GM18519 (cell line): ENCODE measurements around the gene SNHG17.
"Not testable (repeated sequence)": the region's sequence is repeated elsewhere in the genome, so short reads cannot be mapped to it uniquely, and the experiment has no call there.

ENCODE experiments used
- ATAC-seq: cut with Tn5 transposase; IDR thresholded peaks from one replicate; pipeline ENCODE4 v1.9.1; 2021; ENCODE audit warnings: mild to moderate bottlenecking, moderate library complexity; ENCODE audit not compliant: unreplicated experiment, low FRiP score

SNHG17 gene

GRCh38 chr20:38447931-38448675, 13.0 kb upstream of the SNHG17 start:
- ATAC-seq: no peak

DNA sequence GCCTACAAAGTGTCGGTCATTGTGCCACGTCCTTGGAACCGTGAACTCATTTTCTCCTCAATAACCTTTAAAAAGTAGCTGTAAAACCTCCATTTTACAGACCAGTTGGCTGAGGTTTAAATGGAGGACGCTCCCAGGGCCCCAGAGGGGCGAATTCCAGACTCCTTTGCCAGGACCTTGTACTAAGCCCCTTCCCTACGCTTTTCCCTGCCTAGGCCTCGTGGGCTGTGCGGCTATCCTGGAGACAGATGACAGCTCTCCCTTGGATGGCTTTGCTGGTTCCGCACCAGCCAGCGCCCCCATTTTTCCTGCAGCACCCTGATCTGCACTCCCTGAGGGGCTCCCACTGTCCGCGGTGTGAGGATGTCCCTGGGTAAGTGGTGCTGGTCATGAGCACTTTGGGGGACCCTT, 12.1 kb upstream of the SNHG17 start:
- no peak for ATAC-seq

GRCh38 chr20:38446441-38447209, 11.5 kb upstream of the SNHG17 start:
- ATAC-seq: peak; percentile 69

DNA sequence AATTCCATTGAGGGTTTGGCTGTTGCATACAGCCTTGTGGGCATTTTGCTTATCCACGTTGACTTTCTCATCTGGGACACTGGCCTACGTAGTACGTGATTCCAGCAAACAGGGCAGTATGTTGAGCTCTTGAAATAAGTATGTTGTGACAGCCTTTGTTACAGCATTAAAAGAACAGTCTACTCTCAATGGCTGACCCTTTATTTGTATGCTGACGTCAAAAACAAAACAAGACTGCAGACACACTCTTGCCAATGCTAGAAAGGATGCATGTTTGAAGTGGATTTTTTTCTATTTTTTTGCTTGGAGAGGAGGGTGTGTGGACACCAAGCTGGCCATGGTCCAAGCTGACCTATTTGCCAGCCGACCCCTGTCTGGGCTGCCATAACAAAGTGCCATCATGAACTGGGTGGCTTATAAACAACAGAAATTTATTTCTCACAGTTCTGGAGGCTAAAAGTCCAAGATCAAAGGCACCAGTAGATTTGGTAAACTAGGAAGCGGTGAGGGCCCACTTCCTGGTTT, 10.8 kb upstream of the SNHG17 start:
- ATAC-seq: no peak

- ATAC-seq: no peak
These were observed 10.3 kb upstream of the SNHG17 start for GRCh38 chr20:38445381-38445796.

GRCh38 chr20:38441916-38442315, 6.8 kb upstream of the SNHG17 start:
- no peak for ATAC-seq

GRCh38 chr20:38441110-38441509, 6.0 kb upstream of the SNHG17 start:
- not testable (repeated sequence) for ATAC-seq

GRCh38 chr20:38437796-38438195, 2.7 kb upstream of the SNHG17 start:
- no peak for ATAC-seq

GRCh38 chr20:38435555-38435939, 419 bp upstream of the SNHG17 start:
- ATAC-seq: no peak

DNA sequence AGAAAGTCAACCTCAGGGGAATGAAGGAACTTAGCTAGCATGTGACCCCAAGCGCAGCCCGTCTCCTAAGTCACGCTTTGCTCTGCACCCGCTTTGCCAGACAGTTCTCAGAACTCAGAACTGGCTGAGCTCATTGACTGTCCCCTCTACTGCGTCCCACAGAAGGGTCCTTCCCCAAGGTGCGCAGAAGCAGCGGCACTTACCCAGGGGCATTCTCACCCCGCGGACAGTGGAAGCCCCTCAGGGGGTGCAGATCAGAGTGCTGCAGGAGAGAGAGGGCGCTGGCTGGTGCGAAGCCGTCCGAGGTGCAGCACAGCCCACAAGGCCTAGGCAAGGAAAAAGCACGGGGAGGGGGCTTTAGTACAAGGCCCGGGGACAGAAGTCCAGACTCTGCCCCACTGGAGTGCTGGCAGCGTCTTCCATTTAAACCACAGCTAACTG, 807 bp downstream of the SNHG17 start:
- ATAC-seq: no peak

- ATAC-seq: no peak
These were observed 1.7 kb downstream of the SNHG17 start for GRCh38 chr20:38433304-38433972.

- ATAC-seq: not testable (repeated sequence)
These were observed 2.3 kb downstream of the SNHG17 start for GRCh38 chr20:38432870-38433269.

- no peak for ATAC-seq
These were observed 2.8 kb downstream of the SNHG17 start for GRCh38 chr20:38432292-38432691.

- no peak for ATAC-seq
These were observed 4.3 kb downstream of the SNHG17 start for GRCh38 chr20:38430679-38431325.

- ATAC-seq: no peak
These were observed 5.8 kb downstream of the SNHG17 start for GRCh38 chr20:38429301-38429700.

DNA sequence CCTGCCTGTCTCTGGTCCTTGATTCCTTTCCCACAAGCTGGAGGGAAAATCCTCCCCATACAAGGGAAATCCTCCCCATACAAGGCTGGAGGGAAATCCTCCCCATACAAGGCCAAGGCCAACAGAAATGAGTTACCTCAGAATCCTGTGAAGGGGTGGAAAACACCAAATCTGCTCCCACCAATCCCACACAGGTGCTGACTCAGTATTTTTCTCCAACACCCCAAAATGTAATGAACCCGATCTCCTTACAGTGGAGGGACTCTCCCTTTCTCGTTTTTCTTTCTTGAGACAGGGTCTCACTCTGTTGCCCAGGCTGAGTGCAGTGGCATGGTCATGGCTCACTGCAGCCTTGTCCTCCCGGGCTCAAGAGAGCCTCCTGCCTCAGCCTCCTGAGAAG, 6.3 kb downstream of the SNHG17 start:
- no peak for ATAC-seq

DNA sequence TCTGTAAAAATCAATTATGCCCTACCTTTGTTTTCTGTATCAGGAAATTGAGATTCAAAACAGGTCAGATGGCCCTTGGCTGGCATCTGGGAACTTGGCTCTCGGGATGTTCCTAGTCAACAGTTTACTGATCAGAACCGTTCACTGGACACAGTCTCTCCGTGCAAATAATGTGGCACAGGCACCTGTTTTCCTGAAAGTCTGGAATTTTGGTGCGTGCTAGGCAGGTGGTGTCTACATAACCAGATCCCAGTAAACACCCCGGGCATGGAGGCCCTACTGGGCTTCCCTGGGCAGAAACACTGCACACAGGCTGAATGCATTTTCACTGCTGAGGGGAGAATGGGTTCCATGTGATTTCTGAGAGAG, 7.5 kb downstream of the SNHG17 start:
- no peak for ATAC-seq

DNA sequence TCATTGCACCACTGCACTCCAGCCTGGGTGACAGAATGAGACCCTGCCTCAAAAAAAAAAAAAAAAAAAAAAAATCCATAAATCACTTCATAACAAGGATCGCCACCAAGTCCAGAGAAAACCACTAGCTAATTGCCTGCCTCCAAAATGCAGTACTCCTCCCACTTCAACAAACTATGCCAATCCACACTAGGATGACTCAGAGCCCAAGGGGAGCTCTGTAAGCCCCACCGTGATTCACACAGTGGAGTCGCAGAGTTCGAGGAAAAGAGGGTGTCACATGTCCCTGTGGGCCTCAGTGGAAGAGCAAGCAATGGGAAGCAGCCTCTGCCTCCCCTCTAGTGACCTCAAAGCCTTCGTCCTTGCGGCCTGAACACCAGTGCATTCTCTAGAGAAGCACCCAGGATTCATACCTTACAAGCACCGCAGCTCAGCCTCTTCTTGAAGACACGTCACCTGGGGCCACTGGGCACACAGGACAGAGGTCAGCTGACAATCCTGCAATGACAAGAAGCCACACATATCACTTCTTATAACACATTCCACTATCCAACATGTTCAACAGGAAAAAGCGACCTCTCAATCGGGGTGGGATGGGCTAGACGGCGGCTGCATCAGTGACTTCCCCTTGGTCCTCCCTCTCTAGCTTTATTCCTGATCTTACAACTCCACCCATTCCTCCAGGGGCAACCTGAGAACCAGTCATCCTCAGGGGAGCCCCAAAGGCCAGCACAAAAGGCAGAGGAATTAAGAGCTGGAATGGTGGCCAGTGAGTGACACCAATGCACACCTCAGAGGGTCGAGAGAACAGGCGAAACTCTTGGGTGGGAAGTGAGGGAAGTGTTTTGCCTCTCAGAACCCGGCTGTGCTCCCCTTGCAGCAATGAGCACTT, 8.9 kb downstream of the SNHG17 start:
- ATAC-seq: no peak

GRCh38 chr20:38424401-38424800, 10.7 kb downstream of the SNHG17 start:
- ATAC-seq: no peak

GRCh38 chr20:38423541-38423940, 11.6 kb downstream of the SNHG17 start:
- ATAC-seq: no peak
